ENCODE measurements around the gene RTN4RL2.

DNA sequence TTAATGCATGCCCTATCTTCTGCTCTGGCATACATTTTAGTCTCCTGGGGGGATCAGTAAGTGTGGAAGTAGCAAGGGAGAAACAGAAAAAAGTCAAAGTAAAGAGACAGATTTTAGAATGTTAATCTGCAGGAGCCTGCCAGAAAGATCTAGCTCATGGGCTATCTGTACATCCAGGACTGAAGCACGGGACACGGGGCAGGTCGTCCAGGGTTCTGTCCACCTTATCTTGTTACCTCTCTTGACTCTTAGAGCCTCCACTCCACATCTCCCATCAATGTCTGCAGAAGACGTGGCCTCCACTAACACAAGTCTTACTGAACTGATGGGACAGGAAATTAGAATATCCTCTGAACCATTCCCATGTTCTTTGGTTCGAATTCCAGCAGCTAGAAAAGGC lies 31.7 kb upstream of the RTN4RL2 start:
- no peak for TF ChIP-seq EP300 (IDR thresholded peaks at IDR 0.05)
- TF ChIP-seq, protein P1, sequence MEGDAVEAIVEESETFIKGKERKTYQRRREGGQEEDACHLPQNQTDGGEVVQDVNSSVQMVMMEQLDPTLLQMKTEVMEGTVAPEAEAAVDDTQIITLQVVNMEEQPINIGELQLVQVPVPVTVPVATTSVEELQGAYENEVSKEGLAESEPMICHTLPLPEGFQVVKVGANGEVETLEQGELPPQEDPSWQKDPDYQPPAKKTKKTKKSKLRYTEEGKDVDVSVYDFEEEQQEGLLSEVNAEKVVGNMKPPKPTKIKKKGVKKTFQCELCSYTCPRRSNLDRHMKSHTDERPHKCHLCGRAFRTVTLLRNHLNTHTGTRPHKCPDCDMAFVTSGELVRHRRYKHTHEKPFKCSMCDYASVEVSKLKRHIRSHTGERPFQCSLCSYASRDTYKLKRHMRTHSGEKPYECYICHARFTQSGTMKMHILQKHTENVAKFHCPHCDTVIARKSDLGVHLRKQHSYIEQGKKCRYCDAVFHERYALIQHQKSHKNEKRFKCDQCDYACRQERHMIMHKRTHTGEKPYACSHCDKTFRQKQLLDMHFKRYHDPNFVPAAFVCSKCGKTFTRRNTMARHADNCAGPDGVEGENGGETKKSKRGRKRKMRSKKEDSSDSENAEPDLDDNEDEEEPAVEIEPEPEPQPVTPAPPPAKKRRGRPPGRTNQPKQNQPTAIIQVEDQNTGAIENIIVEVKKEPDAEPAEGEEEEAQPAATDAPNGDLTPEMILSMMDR (IDR thresholded peaks at IDR 0.05) = no peak
- TF ChIP-seq POLR2A (IDR thresholded peaks at IDR 0.05) = no peak
- TF ChIP-seq POLR2AphosphoS5 (IDR thresholded peaks at IDR 0.05) = no peak

Data from stomach (tissue), 4 donors.